GM12872 (cell line): ENCODE measurements around the gene PCSK4.

Experiments used
- TF ChIP-seq, protein P1 (sequence below): IDR thresholded peaks from 3 replicates; pipeline ENCODE4 v1.5.1; 2011; ENCODE audit warnings: low read depth, mild to moderate bottlenecking, low read length, moderate library complexity; ENCODE audit not compliant: insufficient read depth

PCSK4 gene

DNA sequence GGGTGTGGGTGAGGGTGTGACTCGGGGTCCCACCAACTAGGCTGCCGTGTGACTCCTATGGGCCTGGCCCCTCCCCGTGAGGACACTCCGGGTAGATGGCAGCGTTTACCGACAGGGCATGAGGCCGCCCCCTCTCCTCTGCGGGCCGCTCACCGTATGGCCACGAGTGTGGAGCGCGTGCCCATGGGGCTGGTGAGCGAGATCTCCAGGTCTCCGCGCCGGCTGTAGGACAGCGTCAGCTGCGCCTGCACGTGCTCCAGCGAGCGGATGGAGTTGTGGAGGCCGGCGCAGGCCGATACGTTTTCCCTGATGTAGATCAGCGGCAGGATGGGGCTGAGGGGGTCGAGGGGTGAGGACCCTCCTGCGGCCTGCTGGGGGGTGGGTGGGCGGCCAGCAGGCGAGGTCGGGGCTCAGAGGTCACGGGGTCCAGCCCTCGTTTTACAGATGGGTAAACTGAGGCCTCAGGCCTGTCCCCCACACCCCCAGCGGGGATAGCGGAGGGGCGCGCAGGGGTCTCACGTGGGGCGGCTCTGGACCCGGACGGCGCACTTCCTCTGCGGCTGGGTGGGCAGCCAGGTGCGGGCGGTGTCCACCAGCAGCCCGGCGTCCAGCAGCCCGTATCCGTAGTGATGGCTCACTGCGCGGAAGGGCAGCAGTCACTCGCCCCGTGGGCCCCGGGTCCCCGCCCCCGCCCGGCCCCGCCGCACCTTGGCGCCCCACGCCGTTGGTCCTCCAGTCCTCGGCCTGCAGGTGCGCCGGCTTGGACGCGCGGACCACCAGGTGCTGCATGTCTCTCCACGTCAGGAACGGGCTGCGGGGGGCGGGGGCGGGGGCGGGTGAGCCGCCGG lies 6.8 kb downstream of the PCSK4 start:
- TF ChIP-seq, protein P1, sequence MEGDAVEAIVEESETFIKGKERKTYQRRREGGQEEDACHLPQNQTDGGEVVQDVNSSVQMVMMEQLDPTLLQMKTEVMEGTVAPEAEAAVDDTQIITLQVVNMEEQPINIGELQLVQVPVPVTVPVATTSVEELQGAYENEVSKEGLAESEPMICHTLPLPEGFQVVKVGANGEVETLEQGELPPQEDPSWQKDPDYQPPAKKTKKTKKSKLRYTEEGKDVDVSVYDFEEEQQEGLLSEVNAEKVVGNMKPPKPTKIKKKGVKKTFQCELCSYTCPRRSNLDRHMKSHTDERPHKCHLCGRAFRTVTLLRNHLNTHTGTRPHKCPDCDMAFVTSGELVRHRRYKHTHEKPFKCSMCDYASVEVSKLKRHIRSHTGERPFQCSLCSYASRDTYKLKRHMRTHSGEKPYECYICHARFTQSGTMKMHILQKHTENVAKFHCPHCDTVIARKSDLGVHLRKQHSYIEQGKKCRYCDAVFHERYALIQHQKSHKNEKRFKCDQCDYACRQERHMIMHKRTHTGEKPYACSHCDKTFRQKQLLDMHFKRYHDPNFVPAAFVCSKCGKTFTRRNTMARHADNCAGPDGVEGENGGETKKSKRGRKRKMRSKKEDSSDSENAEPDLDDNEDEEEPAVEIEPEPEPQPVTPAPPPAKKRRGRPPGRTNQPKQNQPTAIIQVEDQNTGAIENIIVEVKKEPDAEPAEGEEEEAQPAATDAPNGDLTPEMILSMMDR = no peak

DNA sequence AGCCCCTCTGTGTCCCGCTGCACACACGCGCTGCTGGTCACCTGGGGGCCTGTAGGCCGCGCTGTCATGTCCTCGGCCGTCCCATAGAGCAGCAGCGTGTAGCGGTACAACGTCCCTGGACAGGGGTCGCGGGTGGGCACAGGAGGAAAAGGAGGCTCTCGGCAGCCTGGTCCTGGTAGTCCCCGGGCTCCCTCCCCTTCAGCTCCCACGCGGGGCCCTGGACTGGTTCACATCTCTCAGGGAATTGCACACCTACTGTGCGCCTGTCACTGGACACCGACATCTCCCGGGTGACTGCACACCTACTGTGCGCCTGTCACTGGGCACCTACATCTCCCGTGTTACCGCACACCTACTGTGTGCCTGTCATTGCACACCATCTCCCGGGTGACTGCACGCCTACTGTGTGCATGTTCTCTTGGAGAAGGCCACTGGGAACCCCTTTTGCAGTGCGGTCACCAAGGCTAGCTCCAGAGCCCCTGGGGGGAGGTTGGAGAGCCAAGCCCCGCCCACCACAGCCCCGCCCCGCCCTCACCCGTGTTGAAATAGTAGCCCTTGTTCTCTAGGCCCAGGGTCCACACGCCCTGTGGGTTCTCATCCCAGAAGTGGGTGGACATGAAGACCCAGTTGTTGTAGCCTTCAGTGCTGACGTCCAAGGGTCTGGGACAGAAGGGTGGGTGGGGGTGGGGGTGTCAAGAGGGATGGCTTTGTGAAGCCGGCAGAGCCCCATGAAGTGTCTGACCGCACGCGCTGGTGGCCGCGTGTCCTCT lies 7.6 kb downstream of the PCSK4 start:
- TF ChIP-seq, protein P1 = no peak

DNA sequence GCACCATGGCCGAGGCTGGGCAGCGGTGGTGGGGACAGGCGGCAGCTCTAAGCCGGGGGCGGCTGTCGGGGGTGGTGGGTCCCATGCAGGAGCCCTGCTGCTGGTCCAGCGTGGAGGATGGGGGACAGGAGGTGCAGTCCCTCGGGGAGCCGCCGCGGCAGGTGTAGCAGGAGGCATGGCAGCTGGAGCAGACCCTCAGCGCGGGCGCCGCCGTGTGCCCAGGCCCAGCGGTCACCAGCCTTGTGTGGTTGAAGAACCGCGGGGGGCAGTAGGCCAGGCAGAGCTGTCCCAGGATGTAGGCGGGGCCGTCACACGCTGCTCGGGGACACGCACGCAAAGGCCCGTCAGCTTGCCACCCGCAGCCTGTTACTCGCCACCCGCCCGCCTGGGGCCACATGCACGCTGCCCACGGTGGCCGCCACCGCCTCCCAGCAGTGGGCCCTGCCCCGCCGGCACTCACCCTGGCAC lies 8.2 kb downstream of the PCSK4 start:
- TF ChIP-seq, protein P1 = no peak

DNA sequence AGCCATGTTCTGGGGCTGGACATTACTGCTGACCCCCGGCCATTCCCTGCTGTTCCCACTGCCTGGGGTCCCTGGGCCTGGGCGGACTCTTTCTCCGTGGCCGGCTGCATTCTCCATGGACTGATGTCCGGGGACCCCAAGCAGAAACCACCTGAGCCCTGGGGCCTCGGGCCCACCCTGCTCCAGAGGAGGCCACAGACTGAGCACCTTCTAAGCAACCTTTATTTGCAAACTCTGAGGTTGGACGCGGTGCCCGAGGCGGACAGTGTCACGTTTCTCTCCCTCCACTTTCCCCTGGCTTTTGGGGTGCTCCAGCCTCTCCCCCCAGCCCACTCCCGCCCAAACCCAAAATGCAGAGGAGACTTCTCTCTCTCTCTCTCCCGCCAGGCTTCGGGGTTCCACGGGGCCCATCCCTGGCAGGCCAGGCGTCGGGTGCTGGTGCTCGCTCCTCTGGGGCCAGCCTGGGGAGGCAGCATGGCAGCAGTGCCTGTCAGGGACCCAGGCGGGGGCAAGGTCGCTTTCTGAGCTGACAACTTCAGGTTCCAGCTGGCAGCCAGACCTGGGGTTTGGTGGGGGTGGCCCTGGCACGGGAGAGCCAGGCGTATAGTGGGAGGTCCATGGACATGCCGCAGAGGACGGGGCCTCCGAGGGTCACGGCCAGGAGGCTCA lies 8.8 kb downstream of the PCSK4 start:
- TF ChIP-seq, protein P1 = no peak

DNA sequence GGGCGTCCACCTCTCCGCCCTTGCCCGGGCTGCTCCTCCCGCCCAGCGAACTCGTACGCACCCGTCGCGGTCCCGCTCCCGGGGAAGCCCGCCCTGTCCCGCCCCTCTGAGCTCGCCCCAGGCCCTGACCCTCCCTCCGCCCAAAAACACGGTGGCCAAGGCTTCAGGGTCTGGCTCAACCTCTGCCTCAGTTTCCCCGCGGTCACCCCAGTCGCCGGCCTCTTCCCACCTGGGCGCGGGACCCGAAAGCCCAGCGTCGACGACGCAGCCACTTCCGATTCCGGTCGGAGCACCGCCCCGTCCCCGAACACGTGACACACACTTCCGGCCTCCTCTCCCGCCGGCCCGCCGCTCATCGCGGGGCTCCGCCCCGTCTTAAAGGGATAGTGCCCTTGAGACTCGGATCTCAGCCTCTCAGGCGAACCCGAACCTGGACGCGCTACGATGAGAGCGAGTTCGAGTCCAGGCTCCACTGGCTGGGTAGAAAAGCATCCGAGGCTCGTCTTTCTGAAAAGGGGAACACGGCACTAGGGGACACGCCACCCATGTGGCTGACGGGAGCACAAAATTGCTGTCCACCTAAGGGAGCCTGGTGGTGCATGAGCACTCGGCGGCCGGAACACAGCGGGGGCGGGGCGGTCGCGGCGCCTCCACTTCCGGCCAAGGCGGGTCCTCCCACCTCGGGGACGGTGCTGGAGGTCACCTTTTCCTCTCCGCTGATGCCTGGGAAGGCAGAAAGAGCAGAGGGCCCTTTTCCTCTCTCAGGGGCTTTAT lies 11.0 kb downstream of the PCSK4 start, which contains the start of gene C19orf25:
C19orf25 (minus strand) TSS at position 282 of the 774 bp plus-strand sequence. CDS start 312 bp downstream, outside the sequence.
- TF ChIP-seq, protein P1 = no peak

DNA sequence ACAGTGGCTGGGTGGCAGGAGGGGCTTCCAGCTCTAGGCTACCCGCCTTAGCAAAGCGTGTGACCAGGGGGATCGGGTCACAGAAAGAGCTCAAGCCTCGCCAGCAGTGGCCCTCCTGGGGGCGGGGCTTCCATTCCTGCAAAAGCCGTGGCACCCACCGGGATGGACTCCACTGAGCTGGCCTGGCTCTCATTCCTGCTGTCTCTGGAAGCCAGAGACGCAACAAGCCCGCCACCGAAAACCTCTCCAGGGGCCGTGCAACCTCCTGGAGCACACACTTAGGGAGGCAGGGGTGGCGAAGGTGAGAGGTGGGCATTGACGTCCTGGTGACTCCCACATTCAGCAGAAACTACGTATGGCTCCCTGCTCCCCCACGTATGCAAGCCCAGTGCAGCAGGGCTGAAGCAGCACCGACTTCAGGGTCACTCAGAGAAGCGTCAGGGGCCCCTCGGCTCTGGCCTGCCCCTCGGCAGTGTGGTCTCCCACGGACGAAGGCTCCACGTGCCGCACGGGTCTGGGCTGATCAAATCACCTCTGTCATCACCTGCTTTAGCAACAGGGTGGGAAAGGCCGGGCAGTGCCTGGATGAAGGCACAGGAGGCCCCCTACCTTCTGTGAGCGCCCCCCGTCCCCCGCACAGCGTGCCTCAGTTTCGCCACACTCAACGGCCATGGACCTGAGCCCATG lies 14.3 kb downstream of the PCSK4 start:
- TF ChIP-seq, protein P1 = no peak
